Measurements from ENCODE around the gene IFT22. TPM values are rescaled to one million over a fixed set of nuclear protein-coding genes. Genes with fewer than 3 reads are reported as not detected.
A peak's percentile ranks its signal among the peaks of the same experiment; 100 is the strongest.

Gene IFT22
- total RNA-seq (2021) = 41.9 and 47.6 TPM in 2 replicates
- Bru-seq, nascent RNA = percentile 54 among the genes with signal in this experiment
- percentile 59 among the genes with signal in this experiment for BruChase-seq, experiment 1, labeled RNA remaining after a 2-hour chase
- percentile 77 among the genes with signal in this experiment for BruChase-seq, experiment 2, labeled RNA remaining after a 6-hour chase
- long read RNA-seq, transcript IFT22-201 (5 exons, 1,130 nt) = major isoform, 39 of 86 reads
- long read RNA-seq, partial matches to known transcripts = 3 of 86 reads
- long read RNA-seq, other reads (novel, unspliced or antisense) = 37 of 86 reads

DNA sequence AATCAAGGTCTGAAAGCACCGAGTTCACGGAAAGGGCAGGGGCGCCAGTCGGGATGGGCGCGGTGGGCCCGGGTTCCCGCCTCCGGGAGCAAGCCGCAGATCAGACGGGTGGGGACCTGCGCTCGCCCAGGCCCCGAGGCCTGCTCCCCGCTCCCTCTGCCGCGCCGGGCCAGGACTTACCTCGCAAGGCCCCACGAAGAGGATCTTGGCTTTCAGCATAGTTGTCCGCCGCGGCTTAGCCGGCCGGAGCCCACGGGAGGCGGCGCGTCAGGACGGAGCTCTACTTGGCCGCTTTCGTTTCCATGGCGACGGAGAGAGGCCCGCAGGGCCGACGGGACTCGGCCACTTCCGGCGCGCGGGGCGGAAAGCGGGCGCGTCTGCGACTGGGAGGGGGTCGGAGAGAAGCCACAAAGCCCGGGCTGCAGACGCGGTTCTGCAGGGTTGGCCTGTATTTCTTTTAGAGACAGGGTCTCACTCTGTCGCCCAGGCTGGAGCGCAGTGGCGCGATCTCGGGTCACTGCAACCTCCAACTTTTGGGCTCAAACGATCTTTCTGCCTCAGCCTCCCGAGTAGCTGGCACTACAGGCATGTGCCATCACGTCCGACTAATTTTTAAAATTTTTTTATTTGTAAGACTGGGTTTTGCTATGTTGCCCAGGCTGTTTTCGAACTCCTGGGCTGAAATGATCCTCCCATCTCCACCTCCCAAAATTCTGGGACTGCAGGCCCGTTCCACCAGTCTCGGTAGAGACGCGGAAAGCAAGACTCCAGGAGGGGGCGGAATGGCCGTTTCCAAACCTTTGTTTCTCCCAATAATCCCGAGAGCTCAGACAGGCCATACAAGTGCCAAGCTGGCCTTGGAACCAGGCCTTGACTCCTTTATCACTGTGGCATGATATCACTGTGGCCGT lies at the start of gene IFT22:
IFT22 (minus strand) TSS at position 322 of the 911 bp plus-strand sequence; CDS start at position 219, 103 bp downstream.
- intact Hi-C loops (cut with micrococcal nuclease; ENCODE audit: unreplicated experiment) = loop anchor here (2.0 to 10.0 kb wide), 2 partner anchors 119 to 183 kb away; no protein-coding TSS in a partner anchor
- H3K36me3 ChIP-seq (ENCODE audit: insufficient read depth, low read length, poor library complexity, severe bottlenecking) = no peaks in the 10 kb centered on the region
- TSS peak; percentile 96 for BruUV-seq (replicated peaks)
- H3K4me3 ChIP-seq (ENCODE audit: low read depth, low read length, poor library complexity, severe bottlenecking) = peak within 1 kb of the TSS; percentile 97
- no peak for TF ChIP-seq EZH2 (IDR thresholded peaks at IDR 0.05; ENCODE audit: borderline replicate concordance, low read depth, low read length, poor library complexity, severe bottlenecking)
- TF ChIP-seq, protein P1, sequence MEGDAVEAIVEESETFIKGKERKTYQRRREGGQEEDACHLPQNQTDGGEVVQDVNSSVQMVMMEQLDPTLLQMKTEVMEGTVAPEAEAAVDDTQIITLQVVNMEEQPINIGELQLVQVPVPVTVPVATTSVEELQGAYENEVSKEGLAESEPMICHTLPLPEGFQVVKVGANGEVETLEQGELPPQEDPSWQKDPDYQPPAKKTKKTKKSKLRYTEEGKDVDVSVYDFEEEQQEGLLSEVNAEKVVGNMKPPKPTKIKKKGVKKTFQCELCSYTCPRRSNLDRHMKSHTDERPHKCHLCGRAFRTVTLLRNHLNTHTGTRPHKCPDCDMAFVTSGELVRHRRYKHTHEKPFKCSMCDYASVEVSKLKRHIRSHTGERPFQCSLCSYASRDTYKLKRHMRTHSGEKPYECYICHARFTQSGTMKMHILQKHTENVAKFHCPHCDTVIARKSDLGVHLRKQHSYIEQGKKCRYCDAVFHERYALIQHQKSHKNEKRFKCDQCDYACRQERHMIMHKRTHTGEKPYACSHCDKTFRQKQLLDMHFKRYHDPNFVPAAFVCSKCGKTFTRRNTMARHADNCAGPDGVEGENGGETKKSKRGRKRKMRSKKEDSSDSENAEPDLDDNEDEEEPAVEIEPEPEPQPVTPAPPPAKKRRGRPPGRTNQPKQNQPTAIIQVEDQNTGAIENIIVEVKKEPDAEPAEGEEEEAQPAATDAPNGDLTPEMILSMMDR (conservative IDR thresholded peaks at IDR 0.05; ENCODE audit: low read depth, low read length) = peak; percentile 53
- H3K4me1 ChIP-seq (ENCODE audit: insufficient read depth, low read length, poor library complexity, severe bottlenecking) = peaks cover 4% of the 10 kb centered on the region
- H3K27ac ChIP-seq (ENCODE audit: low read depth, low read length, poor library complexity, severe bottlenecking) = peak within 1 kb of the TSS; percentile 78
- ChIA-PET POLR2A (ENCODE audit: low non-redundant PET) (interaction anchor here (0.6 kb wide), 1 partner anchor 89 kb away, joined by 4 read pairs; no protein-coding TSS in a partner anchor), CTCF (interaction anchor here (1.1 to 1.3 kb wide), 2 partner anchors 13 to 118 kb away, joined by 3 read pairs; no protein-coding TSS in a partner anchor)
- DNase-seq (ENCODE audit: low spot score) = peak; percentile 96
- H3K9me3 ChIP-seq (ENCODE audit: low read depth, low read length, poor library complexity, severe bottlenecking) = no peaks in the 10 kb centered on the region
- H3K27me3 ChIP-seq (replicated peaks; ENCODE audit: insufficient read depth, low read depth, low read length, poor library complexity) = no peaks in the 10 kb centered on the region

- CTCF ChIA-PET = interaction anchor here (0.7 kb wide), 1 partner anchor 17 kb away, joined by 3 read pairs; no protein-coding TSS in a partner anchor
- Histone ChIP-seq H3K9me3 (ENCODE audit: low read depth, low read length, poor library complexity, severe bottlenecking) (no peaks in the 10 kb centered on the region), H3K27ac (ENCODE audit: low read depth, low read length, poor library complexity, severe bottlenecking) (no peak overlapping the region), H3K4me1 (ENCODE audit: insufficient read depth, low read length, poor library complexity, severe bottlenecking) (no peaks in the 10 kb centered on the region), H3K27me3 (replicated peaks; ENCODE audit: insufficient read depth, low read depth, low read length, poor library complexity) (no peaks in the 10 kb centered on the region), H3K4me3 (ENCODE audit: low read depth, low read length, poor library complexity, severe bottlenecking) (no peak overlapping the region), H3K36me3 (ENCODE audit: insufficient read depth, low read length, poor library complexity, severe bottlenecking) (no peaks in the 10 kb centered on the region)
- POLR2A ChIA-PET (ENCODE audit: low non-redundant PET) = no interaction called here
- BruUV-seq (replicated peaks) = no TSS peak
- DNase-seq (ENCODE audit: low spot score) = no peak
- no peak for TF ChIP-seq EZH2 (IDR thresholded peaks at IDR 0.05; ENCODE audit: borderline replicate concordance, low read depth, low read length, poor library complexity, severe bottlenecking)
- TF ChIP-seq, protein P1 (conservative IDR thresholded peaks at IDR 0.05; ENCODE audit: low read depth, low read length) = no peak
- intact Hi-C loops (cut with micrococcal nuclease; ENCODE audit: unreplicated experiment) = no loop called here
Observed at GRCh38 chr7:101370836-101371235, 49.2 kb upstream of the IFT22 start.

GRCh38 chr7:101368422-101369165 lies 47.0 kb upstream of the IFT22 start:
- no peak for TF ChIP-seq EZH2 (IDR thresholded peaks at IDR 0.05; ENCODE audit: borderline replicate concordance, low read depth, low read length, poor library complexity, severe bottlenecking)
- TF ChIP-seq, protein P1 (conservative IDR thresholded peaks at IDR 0.05; ENCODE audit: low read depth, low read length) = no peak
- H3K27me3 ChIP-seq (replicated peaks; ENCODE audit: insufficient read depth, low read depth, low read length, poor library complexity) = no peaks in the 10 kb centered on the region
- no peaks in the 10 kb centered on the region for H3K9me3 ChIP-seq (ENCODE audit: low read depth, low read length, poor library complexity, severe bottlenecking)
- no TSS peak for BruUV-seq (replicated peaks)
- no peak for DNase-seq (ENCODE audit: low spot score)
- H3K27ac ChIP-seq (ENCODE audit: low read depth, low read length, poor library complexity, severe bottlenecking) = no peak overlapping the region
- H3K4me1 ChIP-seq (ENCODE audit: insufficient read depth, low read length, poor library complexity, severe bottlenecking) = no peaks in the 10 kb centered on the region
- H3K4me3 ChIP-seq (ENCODE audit: low read depth, low read length, poor library complexity, severe bottlenecking) = no peak overlapping the region
- H3K36me3 ChIP-seq (ENCODE audit: insufficient read depth, low read length, poor library complexity, severe bottlenecking) = no peaks in the 10 kb centered on the region
- intact Hi-C loops (cut with micrococcal nuclease; ENCODE audit: unreplicated experiment) = no loop called here
- ChIA-PET CTCF (no interaction called here), POLR2A (ENCODE audit: low non-redundant PET) (no interaction called here)

All from A673 (cell line).